ENCODE results near the gene FSTL4.
A peak's percentile ranks its signal among the peaks of the same experiment; 100 is the strongest.
"Not testable (repeated sequence)": the region's sequence is repeated elsewhere in the genome, so short reads cannot be mapped to it uniquely, and the experiment has no call there.

The FSTL4 gene

GRCh38 chr5:133399247-133399891 is 213.0 kb downstream of the FSTL4 start:
- DNase-seq: no peak

- peak; percentile 71 for DNase-seq
Measured at GRCh38 chr5:133398646-133399101, 213.7 kb downstream of the FSTL4 start.

GRCh38 chr5:133397990-133398645 is 214.2 kb downstream of the FSTL4 start:
- no peak for DNase-seq

GRCh38 chr5:133397348-133397747 is 215.0 kb downstream of the FSTL4 start:
- no peak for DNase-seq

- peak; percentile 15 for DNase-seq
Measured at GRCh38 chr5:133396814-133397213, 215.5 kb downstream of the FSTL4 start.

- no peak for DNase-seq
Measured at GRCh38 chr5:133396187-133396741, 216.1 kb downstream of the FSTL4 start.

GRCh38 chr5:133395207-133395606 is 217.1 kb downstream of the FSTL4 start:
- DNase-seq: not testable (repeated sequence)

GRCh38 chr5:133394477-133394817 is 217.9 kb downstream of the FSTL4 start:
- not testable (repeated sequence) for DNase-seq

GRCh38 chr5:133393776-133394476 is 218.4 kb downstream of the FSTL4 start:
- no peak for DNase-seq

GRCh38 chr5:133392448-133392847 is 219.9 kb downstream of the FSTL4 start:
- no peak for DNase-seq

- no peak for DNase-seq
Measured at GRCh38 chr5:133391354-133392136, 220.8 kb downstream of the FSTL4 start.

- no peak for DNase-seq
Measured at GRCh38 chr5:133390416-133391353, 221.7 kb downstream of the FSTL4 start.

- no peak for DNase-seq
Measured at GRCh38 chr5:133389066-133389590, 223.2 kb downstream of the FSTL4 start.

GRCh38 chr5:133387621-133388020 is 224.7 kb downstream of the FSTL4 start:
- DNase-seq: no peak

GRCh38 chr5:133387091-133387490 is 225.2 kb downstream of the FSTL4 start:
- DNase-seq: no peak

- DNase-seq: no peak
Measured at GRCh38 chr5:133386662-133387061, 225.7 kb downstream of the FSTL4 start.

- no peak for DNase-seq
Measured at GRCh38 chr5:133385346-133385745, 227.0 kb downstream of the FSTL4 start.

- no peak for DNase-seq
Measured at GRCh38 chr5:133384903-133385302, 227.4 kb downstream of the FSTL4 start.

GRCh38 chr5:133384120-133384855 is 228.1 kb downstream of the FSTL4 start:
- no peak for DNase-seq

- DNase-seq: no peak
Measured at GRCh38 chr5:133383580-133383939, 228.8 kb downstream of the FSTL4 start.

Measured in activated CD4-positive, alpha-beta T cell treated with anti-CD3 and anti-CD28 coated beads, Interleukin-2, Interleukin-6, amounts not matched to agents 100 ng/mL and 50 ng/mL, durations not matched to agents 16 hours and 8 hours (primary cell).